Chondrocyte (in vitro differentiated cells): ENCODE data around the gene DDR1. TPM values are rescaled to one million over a fixed set of nuclear protein-coding genes. Genes with fewer than 3 reads are reported as not detected.

Experiments used
- DNase-seq: peaks from one replicate; pipeline ENCODE4 v3.0.0; 2021; ENCODE audit warnings: mixed read lengths, low spot score
- H3K27ac Mint-ChIP-seq: one replicate; pipeline ENCODE4 v1.8.0; 2021; ENCODE audit warnings: mild to moderate bottlenecking, moderate library complexity, mixed read lengths; ENCODE audit not compliant: unreplicated experiment
- H3K27me3 Mint-ChIP-seq: 2 replicates; pipeline ENCODE4 v1.8.0; 2021; ENCODE audit warnings: low read depth, mixed read lengths
- H3K36me3 Mint-ChIP-seq: 2 replicates; pipeline ENCODE4 v1.8.0; 2021; ENCODE audit warnings: low read depth, mixed read lengths
- H3K4me1 Mint-ChIP-seq: 2 replicates; pipeline ENCODE4 v1.8.0; 2021; ENCODE audit warnings: low read depth, mild to moderate bottlenecking, mixed read lengths
- H3K4me3 Mint-ChIP-seq: one replicate; pipeline ENCODE4 v1.8.0; 2021; ENCODE audit warnings: mild to moderate bottlenecking, moderate library complexity, mixed read lengths; ENCODE audit not compliant: unreplicated experiment
- H3K9me3 Mint-ChIP-seq: 2 replicates; pipeline ENCODE4 v1.8.0; 2021; ENCODE audit warnings: low read depth, mixed read lengths
- CTCF ChIP-seq: fragments of 200-600 bp; sonication (generic); IDR thresholded peaks from 2 replicates; pipeline ENCODE4 v1.5.0; 2021; ENCODE audit warnings: antibody characterized with exemption, mild to moderate bottlenecking, moderate library complexity
- total RNA-seq: library from RNA; stranded (reverse); gene quantifications from 3 replicates; pipeline ENCODE4 v1.2.1, GENCODE V29; 2021

Gene DDR1
- total RNA-seq, 1 donor from 2014 or later: 112 TPM

DNA sequence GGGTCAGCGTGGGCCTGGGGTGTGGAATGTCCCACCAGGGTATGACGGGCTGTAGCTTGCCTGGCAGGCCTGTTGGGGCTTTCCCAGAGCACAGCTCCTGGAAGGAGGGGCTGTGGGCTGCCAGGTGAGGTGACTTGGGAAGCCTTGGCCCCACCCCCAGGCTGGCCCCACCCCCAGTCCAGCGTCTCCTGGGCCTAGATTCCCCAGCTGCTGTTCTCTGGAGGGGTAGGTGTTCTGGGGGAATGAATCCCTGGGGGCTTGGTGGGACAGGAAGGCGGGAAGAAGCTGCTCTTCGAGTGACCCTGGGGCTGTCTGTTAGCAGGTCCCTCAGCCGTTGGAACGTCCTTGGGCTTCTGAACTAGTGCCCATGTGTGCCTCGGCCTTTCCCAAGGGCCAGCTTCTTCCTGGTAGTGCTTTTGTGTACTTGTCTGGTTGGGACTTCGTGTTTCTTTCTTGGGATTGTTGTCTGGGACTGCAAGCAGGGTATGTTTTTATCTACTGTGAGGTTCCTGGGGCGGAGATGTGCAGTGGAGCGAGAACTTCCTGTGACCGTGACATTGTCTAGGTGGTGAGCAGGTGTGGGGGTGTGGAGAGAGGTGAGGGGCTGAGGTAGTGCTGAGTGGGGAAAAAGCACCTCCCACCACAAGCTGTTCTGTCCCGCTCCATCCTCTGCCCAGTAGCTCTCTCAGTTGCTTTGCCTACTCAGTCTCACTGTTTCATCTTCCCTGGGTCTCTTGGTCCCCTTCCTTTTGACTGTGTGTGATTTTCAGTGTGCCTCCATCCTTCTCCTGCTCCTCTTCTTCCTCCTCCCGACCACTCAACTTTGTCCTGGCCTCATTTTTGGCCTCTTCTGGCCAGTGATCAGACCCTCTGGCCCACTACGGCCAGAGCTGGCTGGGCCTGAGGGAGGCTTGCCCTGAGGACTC is 1.3 kb upstream of the DDR1 start:
- Mint-ChIP-seq H3K4me3 (peak overlapping the region; percentile 63), H3K4me1 (peaks cover 68% of the 10 kb centered on the region), H3K27ac (peak overlapping the region; percentile 92), H3K27me3 (no peaks in the 10 kb centered on the region), H3K9me3 (no peaks in the 10 kb centered on the region), H3K36me3 (no peaks in the 10 kb centered on the region)
- TF ChIP-seq CTCF: no peak
- no peak for DNase-seq

DNA sequence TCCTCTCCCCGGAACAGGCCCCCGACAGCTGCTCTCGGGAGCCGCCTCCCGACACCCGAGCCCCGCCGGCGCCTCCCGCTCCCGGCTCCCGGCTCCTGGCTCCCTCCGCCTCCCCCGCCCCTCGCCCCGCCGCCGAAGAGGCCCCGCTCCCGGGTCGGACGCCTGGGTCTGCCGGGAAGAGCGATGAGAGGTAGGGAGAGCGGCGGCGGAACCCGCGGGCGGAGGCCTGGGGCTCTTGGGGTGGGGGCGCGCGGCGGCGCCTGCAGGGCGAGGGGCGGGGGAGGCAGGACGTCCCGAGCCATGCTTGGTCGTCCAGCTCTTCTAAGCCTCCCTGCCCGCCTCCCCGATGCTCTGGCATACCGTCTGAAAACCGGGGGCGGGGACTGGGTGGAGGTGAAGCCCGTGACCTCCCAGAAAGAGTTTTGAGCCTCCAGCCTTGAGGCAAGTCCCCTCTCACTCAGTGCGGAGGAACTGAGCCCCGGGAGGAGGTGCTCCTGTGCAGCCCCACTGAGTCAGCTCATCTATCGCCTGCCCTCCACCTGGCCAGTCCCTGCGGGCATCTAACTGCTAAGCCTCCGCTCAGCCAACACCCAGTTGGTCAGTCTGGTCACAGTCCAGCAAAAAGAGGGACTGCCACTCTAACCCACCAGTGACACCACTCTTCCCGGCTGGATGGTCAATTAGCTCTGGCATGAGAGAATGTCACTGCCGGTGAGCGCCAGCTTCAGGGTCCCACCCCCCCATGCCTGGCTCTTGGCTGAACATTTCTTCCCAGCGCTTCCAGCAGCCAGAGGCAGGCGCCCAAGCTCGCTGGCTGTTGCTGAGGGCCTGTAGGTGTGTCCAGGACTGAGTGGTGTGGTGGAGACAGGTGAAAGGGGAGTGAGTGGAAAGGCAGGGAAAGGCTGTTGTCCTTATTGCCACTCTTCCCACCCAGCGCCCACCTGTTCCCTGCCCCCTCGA is 482 bp downstream of the DDR1 start:
- Mint-ChIP-seq H3K27me3 (no peaks in the 10 kb centered on the region), H3K4me3 (peak overlapping the region; percentile 80), H3K9me3 (no peaks in the 10 kb centered on the region), H3K27ac (peak overlapping the region; percentile 87), H3K4me1 (peaks cover 75% of the 10 kb centered on the region), H3K36me3 (peaks cover 4% of the 10 kb centered on the region)
- DNase-seq: no peak
- TF ChIP-seq CTCF: peak; percentile 9

DNA sequence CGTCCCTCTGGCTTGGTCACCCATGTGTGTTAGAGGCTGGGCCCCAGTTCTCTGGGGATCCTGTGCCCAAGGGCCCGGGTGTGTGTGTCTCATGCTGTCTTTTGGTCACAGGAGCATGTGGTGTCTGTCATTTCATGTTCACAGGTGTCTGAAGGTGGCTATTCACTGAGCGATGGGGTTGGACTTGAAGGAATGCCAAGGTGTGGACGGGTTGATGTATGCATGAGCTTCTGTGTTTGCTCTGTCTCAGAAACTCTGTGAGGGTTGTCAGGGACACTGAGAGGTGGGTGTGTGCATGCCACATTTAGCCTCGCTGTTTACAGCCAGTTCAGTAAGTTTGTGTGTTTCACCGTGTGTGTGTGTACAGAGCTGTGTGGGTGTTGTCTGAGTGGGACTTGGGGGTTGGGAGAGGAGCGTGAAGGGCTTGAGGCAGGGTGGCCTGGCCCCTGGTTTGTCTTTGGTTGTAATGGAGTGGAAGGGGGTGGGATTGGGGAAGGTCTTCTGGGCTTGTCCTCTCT is 1.2 kb downstream of the DDR1 start:
- no peak for DNase-seq
- Mint-ChIP-seq H3K27ac (peak overlapping the region; percentile 87), H3K27me3 (no peaks in the 10 kb centered on the region), H3K4me3 (peak overlapping the region; percentile 80), H3K9me3 (no peaks in the 10 kb centered on the region), H3K4me1 (peaks cover 81% of the 10 kb centered on the region), H3K36me3 (peaks cover 11% of the 10 kb centered on the region)
- no peak for TF ChIP-seq CTCF

DNA sequence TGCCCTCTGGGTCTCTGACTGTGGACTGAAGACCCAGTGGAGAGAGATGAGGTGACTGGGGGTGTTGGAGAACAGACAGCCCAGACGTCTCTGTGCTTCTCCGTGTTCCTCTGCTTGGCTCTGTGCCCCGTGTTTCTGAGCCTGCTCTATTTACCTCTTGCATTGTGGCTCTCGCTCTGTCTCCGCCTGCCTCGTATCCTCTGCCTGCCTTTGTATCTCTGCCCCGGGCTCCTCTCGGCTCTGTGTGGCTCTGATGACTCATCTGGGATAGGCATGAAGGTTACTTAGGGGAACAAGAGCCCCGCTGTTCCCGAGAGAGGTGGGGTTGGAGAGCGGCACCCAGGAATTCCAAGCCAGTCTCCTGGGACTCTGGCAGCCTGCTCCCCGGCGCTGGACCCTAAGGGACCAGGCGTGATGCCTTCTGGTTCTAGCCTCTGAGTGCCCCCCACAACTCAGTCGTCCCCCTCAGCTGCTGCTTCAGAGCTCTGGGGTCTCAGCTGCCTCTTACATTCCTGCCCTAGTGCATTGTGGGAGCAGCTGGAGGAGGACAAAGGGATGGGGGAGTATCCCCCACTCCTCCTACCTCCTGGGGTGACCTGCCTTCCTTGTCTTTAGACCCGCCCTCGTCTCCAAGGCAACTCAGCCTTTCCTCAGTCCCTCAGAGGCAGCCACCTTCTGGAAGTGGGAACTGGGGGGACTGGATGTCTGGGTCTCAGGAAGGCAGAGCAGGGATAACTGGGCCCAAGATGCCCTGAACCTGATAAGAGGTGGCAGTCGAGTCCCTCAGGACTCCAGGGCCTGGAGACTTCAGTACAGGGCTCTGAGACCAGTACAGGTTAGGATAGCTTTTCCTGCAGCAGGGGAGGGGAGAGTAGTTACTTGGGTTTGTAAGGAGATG is 1.9 kb downstream of the DDR1 start:
- H3K4me3 Mint-ChIP-seq: peak overlapping the region; percentile 80
- no peaks in the 10 kb centered on the region for H3K27me3 Mint-ChIP-seq
- peaks cover 75% of the 10 kb centered on the region for H3K4me1 Mint-ChIP-seq
- DNase-seq: no peak
- peaks cover 12% of the 10 kb centered on the region for H3K36me3 Mint-ChIP-seq
- H3K9me3 Mint-ChIP-seq: no peaks in the 10 kb centered on the region
- peak overlapping the region; percentile 87 for H3K27ac Mint-ChIP-seq
- TF ChIP-seq CTCF: no peak
